Activated CD4-positive, alpha-beta T cell treated with anti-CD3 and anti-CD28 coated beads, Interleukin-2, amount 10 ng/mL, durations not matched to agents 7 days and 5 days (primary cell): ENCODE measurements around the gene IL1R2. TPM values are rescaled to one million over a fixed set of nuclear protein-coding genes. Genes with fewer than 3 reads are reported as not detected.

Experiments used
- CTCF ChIA-PET: fragments of 350-600 bp; sonication (Branson Sonifier 250); formaldehyde crosslinking; loops from one replicate; lab custom pipeline; 2021; ENCODE audit warnings: antibody characterized with exemption; lab: Charles Lee
- POLR2A ChIA-PET: fragments of 350-600 bp; sonication (Branson Sonifier 250); formaldehyde crosslinking; loops from one replicate; lab custom pipeline; 2021; ENCODE audit warnings: antibody characterized with exemption; lab: Charles Lee
- DNase-seq: peaks from one replicate; pipeline ENCODE4 v3.0.0-alpha.2; 2020
- H3K27ac Mint-ChIP-seq: one replicate; pipeline ENCODE4 v1.8.0; 2021; ENCODE audit warnings: mild to moderate bottlenecking, moderate library complexity, mixed read lengths
- H3K27me3 Mint-ChIP-seq: one replicate; pipeline ENCODE4 v1.8.0; 2021; ENCODE audit warnings: mixed read lengths
- H3K36me3 Mint-ChIP-seq: one replicate; pipeline ENCODE4 v1.8.0; 2021; ENCODE audit warnings: low read depth, mixed read lengths
- H3K4me1 Mint-ChIP-seq: one replicate; pipeline ENCODE4 v1.8.0; 2021; ENCODE audit warnings: mixed read lengths
- H3K4me3 Mint-ChIP-seq: one replicate; pipeline ENCODE4 v1.8.0; 2021; ENCODE audit warnings: mild to moderate bottlenecking, moderate library complexity, mixed read lengths
- H3K9me3 Mint-ChIP-seq: one replicate; pipeline ENCODE4 v1.8.0; 2021; ENCODE audit warnings: mixed read lengths
- total RNA-seq, 2 experiments: library from RNA; stranded (reverse); gene quantifications; one replicate each; pipeline ENCODE4 v1.2.3, GENCODE V29; 2021

The IL1R2 gene
- total RNA-seq, 2 experiments from 2014 or later, result 0.50 to 0.52 TPM

GRCh38 chr2:102042196-102043081 lies 50.7 kb downstream of the IL1R2 start:
- POLR2A ChIA-PET, result no interaction called here
- Mint-ChIP-seq H3K27ac (no peak overlapping the region), H3K4me3 (no peak overlapping the region)

DNA sequence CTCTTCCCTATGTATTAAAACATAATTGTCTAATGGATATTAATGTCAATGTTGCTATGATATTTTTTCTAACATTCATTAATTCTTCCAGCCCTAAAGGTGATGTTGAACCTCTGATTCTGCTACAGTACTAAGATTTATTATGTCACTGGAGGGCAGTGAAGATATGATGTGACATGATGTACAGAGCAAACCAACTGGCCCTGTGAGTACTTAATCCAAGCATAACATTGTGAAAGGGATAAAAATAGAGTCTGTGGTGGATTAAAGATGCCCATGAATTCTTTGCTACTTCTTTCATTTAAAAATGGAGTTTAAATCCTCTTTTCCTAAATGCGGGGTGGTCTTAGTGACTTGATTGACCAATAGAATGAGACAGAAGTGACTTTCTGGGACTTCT lies 51.8 kb downstream of the IL1R2 start:
- Mint-ChIP-seq H3K4me3 (no peak overlapping the region), H3K9me3 (peaks cover 5% of the 10 kb centered on the region), H3K4me1 (peaks cover 9% of the 10 kb centered on the region), H3K27me3 (peaks cover 23% of the 10 kb centered on the region), H3K27ac (no peak overlapping the region), H3K36me3 (peaks cover 2% of the 10 kb centered on the region)
- POLR2A ChIA-PET, result no interaction called here
- CTCF ChIA-PET, result interaction anchor here (2.2 kb wide), 2 partner anchors 9 to 13 kb away, joined by 6 to 7 read pairs; no protein-coding TSS in a partner anchor
- DNase-seq, result no peak

More at GRCh38 chr2:102042196-102043081, 50.7 kb downstream of the IL1R2 start:
- CTCF ChIA-PET, result interaction anchor here (2.2 kb wide), 1 partner anchor 14 kb away, joined by 7 read pairs; no protein-coding TSS in a partner anchor
- no peak for DNase-seq
- peaks cover 2% of the 10 kb centered on the region for H3K36me3 Mint-ChIP-seq
- peaks cover 9% of the 10 kb centered on the region for H3K4me1 Mint-ChIP-seq
- H3K27me3 Mint-ChIP-seq, result peaks cover 21% of the 10 kb centered on the region
- peaks cover under 1% of the 10 kb centered on the region for H3K9me3 Mint-ChIP-seq

DNA sequence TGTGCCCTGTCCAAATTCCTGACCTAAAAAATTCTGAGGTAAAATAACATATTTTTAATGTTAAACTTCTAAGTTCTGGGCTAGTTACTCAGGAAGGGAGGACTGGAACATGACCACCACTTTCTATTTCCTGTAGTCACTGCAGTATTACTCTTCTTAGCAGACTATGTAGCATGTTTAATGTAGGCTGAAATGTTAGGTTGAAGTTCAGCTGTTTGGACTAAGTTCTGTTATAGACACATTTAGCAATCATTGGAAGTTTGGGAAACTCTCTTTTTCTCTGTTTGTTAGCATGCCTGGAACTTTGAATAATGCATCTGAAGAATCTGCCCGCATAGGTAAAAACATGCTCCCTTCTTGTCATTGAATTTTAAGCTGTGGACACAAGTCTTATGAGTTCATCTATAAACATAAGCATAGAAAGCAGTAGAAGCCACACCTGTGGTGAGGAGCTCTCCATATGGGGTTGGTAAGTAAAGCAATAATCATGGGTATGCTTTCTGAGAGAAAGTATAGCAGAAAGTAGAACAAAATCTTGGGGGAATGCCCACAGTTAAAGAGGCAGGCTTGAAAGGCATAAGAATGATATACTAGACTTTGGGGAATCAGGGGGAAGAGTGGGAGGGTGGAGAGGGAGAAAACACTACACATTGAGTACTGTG lies 52.6 kb downstream of the IL1R2 start:
- no peak for DNase-seq
- CTCF ChIA-PET, result interaction anchor here (2.2 kb wide), 2 partner anchors 10 to 12 kb away, joined by 6 to 7 read pairs; no protein-coding TSS in a partner anchor
- Mint-ChIP-seq H3K27me3 (peaks cover 23% of the 10 kb centered on the region), H3K9me3 (peaks cover 5% of the 10 kb centered on the region), H3K27ac (no peak overlapping the region), H3K4me3 (no peak overlapping the region), H3K4me1 (peaks cover 9% of the 10 kb centered on the region), H3K36me3 (peaks cover 2% of the 10 kb centered on the region)
- POLR2A ChIA-PET, result no interaction called here

GRCh38 chr2:102044967-102045489 lies 53.3 kb downstream of the IL1R2 start:
- Mint-ChIP-seq H3K27ac (no peak overlapping the region), H3K4me1 (peaks cover 9% of the 10 kb centered on the region), H3K36me3 (peaks cover 2% of the 10 kb centered on the region), H3K27me3 (peaks cover 23% of the 10 kb centered on the region), H3K4me3 (no peak overlapping the region), H3K9me3 (peaks cover 5% of the 10 kb centered on the region)
- ChIA-PET CTCF (interaction anchor here (0.9 to 2.2 kb wide), 3 partner anchors 11 to 196 kb away, joined by 3 to 7 read pairs (median 6); no protein-coding TSS in a partner anchor), POLR2A (no interaction called here)
- no peak for DNase-seq

- no peak overlapping the region for H3K27ac Mint-ChIP-seq
- CTCF ChIA-PET, result interaction anchor here (0.8 to 2.2 kb wide), 4 partner anchors 10 to 195 kb away, joined by 3 to 6 read pairs (median 4); no protein-coding TSS in a partner anchor
- H3K36me3 Mint-ChIP-seq, result peaks cover 2% of the 10 kb centered on the region
- H3K4me3 Mint-ChIP-seq, result no peak overlapping the region
- H3K9me3 Mint-ChIP-seq, result peaks cover 5% of the 10 kb centered on the region
- no peak for DNase-seq
- peaks cover 9% of the 10 kb centered on the region for H3K4me1 Mint-ChIP-seq
- peaks cover 23% of the 10 kb centered on the region for H3K27me3 Mint-ChIP-seq
- POLR2A ChIA-PET, result no interaction called here
Measured at GRCh38 chr2:102045697-102046096, 53.9 kb downstream of the IL1R2 start.

- CTCF ChIA-PET, result interaction anchor here (0.8 to 1.8 kb wide), 2 partner anchors 10 to 13 kb away, joined by 3 to 4 read pairs; no protein-coding TSS in a partner anchor
- Mint-ChIP-seq H3K36me3 (peaks cover 2% of the 10 kb centered on the region), H3K4me1 (peaks cover 9% of the 10 kb centered on the region), H3K27me3 (peaks cover 20% of the 10 kb centered on the region), H3K9me3 (peaks cover 5% of the 10 kb centered on the region), H3K4me3 (no peak overlapping the region), H3K27ac (no peak overlapping the region)
- POLR2A ChIA-PET, result no interaction called here
- DNase-seq, result no peak
Measured at GRCh38 chr2:102046135-102046986, 54.6 kb downstream of the IL1R2 start.

- H3K27me3 Mint-ChIP-seq, result peaks cover 16% of the 10 kb centered on the region
- DNase-seq, result no peak
- no peak overlapping the region for H3K27ac Mint-ChIP-seq
- peaks cover 2% of the 10 kb centered on the region for H3K36me3 Mint-ChIP-seq
- ChIA-PET POLR2A (no interaction called here), CTCF (no interaction called here)
- H3K4me3 Mint-ChIP-seq, result no peak overlapping the region
- peaks cover 5% of the 10 kb centered on the region for H3K9me3 Mint-ChIP-seq
- peaks cover 8% of the 10 kb centered on the region for H3K4me1 Mint-ChIP-seq
Measured at GRCh38 chr2:102048465-102048864, 56.7 kb downstream of the IL1R2 start.

DNA sequence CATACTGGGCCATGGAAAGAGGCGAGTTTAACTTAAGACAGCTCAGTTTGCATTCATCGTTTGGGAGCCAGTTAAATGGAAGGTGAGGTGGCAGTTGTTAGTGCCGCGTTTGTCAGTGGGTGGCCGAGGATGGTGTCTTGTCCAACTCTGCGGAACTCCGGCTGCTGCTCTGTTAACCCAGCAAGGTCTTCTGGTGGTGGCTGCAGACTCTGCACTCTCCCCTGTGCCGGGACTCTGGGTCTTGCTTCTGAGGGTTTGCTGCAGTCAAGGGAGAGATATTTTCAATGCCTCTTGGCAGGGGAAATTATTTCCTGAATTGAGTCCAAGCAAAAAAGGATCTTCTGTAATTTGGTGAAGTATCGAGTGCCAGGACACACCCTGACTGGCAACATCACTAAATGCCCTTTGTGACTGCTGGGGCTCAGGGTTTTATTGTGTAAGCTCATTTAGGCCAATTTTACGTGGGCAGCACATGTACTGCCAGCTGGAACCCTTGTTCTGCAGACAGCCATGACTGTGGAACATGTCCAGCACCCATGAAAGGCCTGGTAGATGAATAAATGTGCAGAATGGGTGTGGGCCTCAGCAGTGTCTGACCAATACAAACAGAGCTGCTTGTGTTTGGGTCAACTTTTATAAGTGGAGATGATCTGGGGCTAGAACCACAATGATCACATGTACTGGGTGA lies 58.1 kb downstream of the IL1R2 start:
- Mint-ChIP-seq H3K27ac (no peak overlapping the region), H3K4me1 (peaks cover 2% of the 10 kb centered on the region), H3K36me3 (peaks cover 2% of the 10 kb centered on the region), H3K9me3 (peaks cover 5% of the 10 kb centered on the region), H3K27me3 (peaks cover 13% of the 10 kb centered on the region), H3K4me3 (no peak overlapping the region)
- ChIA-PET CTCF (interaction anchor here (1.3 to 1.9 kb wide), 4 partner anchors 10 to 36 kb away, joined by 3 to 5 read pairs (median 4); no protein-coding TSS in a partner anchor), POLR2A (no interaction called here)
- DNase-seq, result no peak

- H3K4me1 Mint-ChIP-seq, result peaks cover 2% of the 10 kb centered on the region
- no peak overlapping the region for H3K27ac Mint-ChIP-seq
- POLR2A ChIA-PET, result interaction anchor here (0.6 kb wide), 1 partner anchor 773 kb away, joined by 3 read pairs; no protein-coding TSS in a partner anchor
- H3K9me3 Mint-ChIP-seq, result peaks cover 5% of the 10 kb centered on the region
- DNase-seq, result no peak
- H3K27me3 Mint-ChIP-seq, result peaks cover 13% of the 10 kb centered on the region
- H3K36me3 Mint-ChIP-seq, result no peaks in the 10 kb centered on the region
- CTCF ChIA-PET, result interaction anchor here (1.3 to 1.9 kb wide), 4 partner anchors 9 to 37 kb away, joined by 3 to 5 read pairs (median 4); no protein-coding TSS in a partner anchor
- H3K4me3 Mint-ChIP-seq, result no peak overlapping the region
Measured at GRCh38 chr2:102050854-102051391, 59.2 kb downstream of the IL1R2 start.

DNA sequence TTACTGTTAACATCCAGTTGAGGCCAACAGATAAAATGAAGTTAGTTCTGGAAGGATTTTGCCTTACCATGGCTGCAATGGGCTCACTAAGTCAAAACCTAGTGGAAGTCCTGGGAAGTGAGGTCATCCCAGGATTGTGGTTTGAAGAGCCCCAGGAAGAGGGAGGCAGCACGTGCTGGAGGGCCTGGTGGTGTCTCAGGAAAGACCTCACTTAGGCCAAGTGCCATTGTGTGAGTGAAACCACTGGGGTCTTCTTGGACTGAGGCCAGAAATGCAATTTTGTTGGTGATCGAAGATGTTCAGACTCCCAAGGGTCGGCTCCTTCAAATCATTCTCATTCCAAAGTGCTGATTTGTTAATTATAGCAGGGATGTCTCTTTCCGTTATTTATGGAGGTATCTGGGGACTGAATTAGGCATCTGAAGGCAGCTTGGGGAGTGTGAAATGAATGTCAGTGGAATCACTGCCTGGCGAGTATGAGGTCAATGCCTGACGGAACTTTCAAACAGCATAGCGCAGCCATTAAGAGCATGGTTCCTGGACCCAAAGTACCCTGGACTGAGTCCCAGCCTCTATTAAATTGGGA lies 60.0 kb downstream of the IL1R2 start:
- Mint-ChIP-seq H3K27me3 (peaks cover 6% of the 10 kb centered on the region), H3K27ac (no peak overlapping the region), H3K4me3 (no peak overlapping the region), H3K4me1 (no peaks in the 10 kb centered on the region), H3K9me3 (peaks cover 5% of the 10 kb centered on the region), H3K36me3 (no peaks in the 10 kb centered on the region)
- ChIA-PET CTCF (interaction anchor here (1.9 kb wide), 1 partner anchor 18 kb away, joined by 5 read pairs; no protein-coding TSS in a partner anchor), POLR2A (no interaction called here)
- DNase-seq, result no peak

DNA sequence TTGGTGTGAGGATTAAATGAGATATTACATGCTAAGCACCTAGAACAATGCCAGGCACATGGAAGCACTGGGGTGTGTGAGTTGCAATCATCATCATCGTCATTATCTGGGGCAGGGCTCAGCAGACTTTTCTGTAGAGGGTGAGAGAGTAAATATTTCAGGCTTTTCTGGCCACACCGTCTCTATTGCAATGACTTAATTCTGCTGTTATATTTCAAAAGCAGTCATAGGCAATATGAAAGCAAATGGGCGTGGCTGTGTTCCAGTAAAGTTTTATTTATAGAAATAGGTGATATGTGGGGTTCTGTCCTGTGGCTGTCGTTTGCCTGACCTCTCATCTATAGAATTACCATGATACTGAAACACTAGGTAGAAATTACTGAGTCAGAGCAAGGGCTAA lies 60.6 kb downstream of the IL1R2 start:
- H3K9me3 Mint-ChIP-seq, result peaks cover 5% of the 10 kb centered on the region
- no peak overlapping the region for H3K4me3 Mint-ChIP-seq
- H3K27ac Mint-ChIP-seq, result no peak overlapping the region
- ChIA-PET POLR2A (no interaction called here), CTCF (no interaction called here)
- no peaks in the 10 kb centered on the region for H3K36me3 Mint-ChIP-seq
- no peak for DNase-seq
- peaks cover 2% of the 10 kb centered on the region for H3K27me3 Mint-ChIP-seq
- no peaks in the 10 kb centered on the region for H3K4me1 Mint-ChIP-seq
